Measurements from ENCODE around the gene GPR61. TPM values are rescaled to one million over a fixed set of nuclear protein-coding genes. Genes with fewer than 3 reads are reported as not detected.

GPR61 gene
- total and polyA plus RNA-seq, 7 experiments from 2014 or later, result 0.05 to 0.58 (median 0.43) TPM; not detected in 1

- H3K4me3 ChIP-seq (ENCODE audit: low read length), result no peak overlapping the region
- Mint-ChIP-seq H3K4me1 (peaks cover 19 to 45% (median 33%) of the 10 kb centered on the region in 7 donors), H3K27me3 (peaks cover 0 to 50% (median 0%) of the 10 kb centered on the region in 5 donors), H3K9me3 (peaks cover 0 to 10% (median under 1%) of the 10 kb centered on the region in 11 donors), H3K36me3 (peaks cover 3 to 5% (median 4%) of the 10 kb centered on the region in 5 donors), H3K27ac (peak overlapping the region in 2 of 9 donors; percentile 31 to 51), H3K4me3 (no peak overlapping the region)
- H3K9me3 ChIP-seq (ENCODE audit: control insufficient read depth in 2 of 3, low read length in 3 of 3), result no peaks in the 10 kb centered on the region
- ChIA-PET POLR2A (interaction anchor here (0.9 to 29.8 kb wide), 4 partner anchors 17 to 87 kb away, joined by 3 to 478 read pairs (median 6); partner anchors contain the start of genes ATXN7L2, CYB561D1 and PSMA5), CTCF (interaction anchor here (0.6 to 32.6 kb wide), 3 partner anchors 20 to 1001 kb away, joined by 3 to 1240 read pairs (median 417); partner anchors contain the start of genes ATXN7L2, CYB561D1 and GPR61)
- no peaks in the 10 kb centered on the region for H3K27me3 ChIP-seq (ENCODE audit: control insufficient read depth in 2 of 2, insufficient read depth in 2 of 2, low read length in 2 of 2)
- no peak for ATAC-seq
- H3K27ac ChIP-seq (ENCODE audit: low read depth, low read length), result no peak overlapping the region
- intact Hi-C loops (cut with micrococcal nuclease), result no loop called here
- DNase-seq, result no peak
- peaks cover 13 to 29% of the 10 kb centered on the region in 2 donors for H3K4me1 ChIP-seq (ENCODE audit: control insufficient read depth in 2 of 2, insufficient read depth in 2 of 2, low read length in 2 of 2)
- H3K36me3 ChIP-seq (ENCODE audit: control insufficient read depth in 2 of 3, insufficient read depth in 3 of 3, low read length in 3 of 3), result peaks cover 0 to 4% (median 0%) of the 10 kb centered on the region in 3 experiments
These were observed 26.5 kb upstream of the GPR61 start for GRCh38 chr1:109513110-109513710.

DNA sequence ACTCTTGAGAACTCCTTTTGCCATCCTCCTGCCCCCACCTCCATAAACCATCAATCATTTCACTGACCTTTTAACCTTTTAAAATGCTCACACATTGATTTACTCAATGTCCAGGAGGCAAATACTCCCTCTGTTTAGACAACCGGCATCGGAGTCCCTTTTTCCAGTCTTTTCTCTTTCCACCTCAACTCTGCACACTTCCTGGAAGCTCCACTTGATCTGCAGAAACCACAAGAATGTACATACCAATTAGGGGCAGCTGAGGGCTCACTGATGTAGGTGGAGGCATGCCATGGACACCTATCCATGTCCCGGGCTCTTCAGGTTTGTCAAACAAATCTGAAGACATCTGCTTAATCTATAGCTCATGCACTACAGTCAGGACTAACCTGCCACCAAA lies 24.8 kb upstream of the GPR61 start:
- POLR2A ChIA-PET, result interaction anchor here (2.0 to 29.8 kb wide), 3 partner anchors 14 to 21 kb away, joined by 8 to 478 read pairs (median 12); partner anchors contain the start of genes ATXN7L2 and CYB561D1

GRCh38 chr1:109516872-109517271 lies 22.8 kb upstream of the GPR61 start:
- Histone ChIP-seq H3K4me1 (ENCODE audit: control insufficient read depth in 2 of 2, insufficient read depth in 2 of 2, low read length in 2 of 2) (peaks cover 0 to under 1% of the 10 kb centered on the region in 2 donors), H3K9me3 (ENCODE audit: control insufficient read depth in 2 of 3, low read length in 3 of 3) (no peaks in the 10 kb centered on the region), H3K27me3 (ENCODE audit: control insufficient read depth in 2 of 2, insufficient read depth in 2 of 2, low read length in 2 of 2) (no peaks in the 10 kb centered on the region), H3K36me3 (ENCODE audit: control insufficient read depth in 2 of 3, insufficient read depth in 3 of 3, low read length in 3 of 3) (no peaks in the 10 kb centered on the region), H3K4me3 (ENCODE audit: low read length) (no peak overlapping the region), H3K27ac (ENCODE audit: low read depth, low read length) (no peak overlapping the region)
- H3K27ac Mint-ChIP-seq, result no peak overlapping the region
- CTCF ChIA-PET, result interaction anchor here (2.2 to 25.5 kb wide), 3 partner anchors 13 to 24 kb away, joined by 6 to 417 read pairs (median 29); partner anchors contain the start of genes ATXN7L2 and CYB561D1
- H3K27me3 Mint-ChIP-seq, result peaks cover 0 to 30% (median 0%) of the 10 kb centered on the region in 5 donors
- H3K36me3 Mint-ChIP-seq, result peaks cover 0 to 2% (median 0%) of the 10 kb centered on the region in 5 donors
- no peak overlapping the region for H3K4me3 Mint-ChIP-seq
- DNase-seq (no peak), ATAC-seq (no peak)
- H3K4me1 Mint-ChIP-seq, result peaks cover 0 to 13% (median 6%) of the 10 kb centered on the region in 7 donors
- H3K9me3 Mint-ChIP-seq, result no peaks in the 10 kb centered on the region
- POLR2A ChIA-PET, result interaction anchor here (2.5 to 29.8 kb wide), 2 partner anchors 12 to 23 kb away, joined by 12 to 478 read pairs; partner anchors contain the start of genes ATXN7L2 and CYB561D1
- intact Hi-C loops (cut with micrococcal nuclease), result no loop called here

More for the DNA sequence above, 24.8 kb upstream of the GPR61 start:
- DNase-seq, result no peak
- intact Hi-C loops (cut with micrococcal nuclease), result no loop called here
- Mint-ChIP-seq H3K36me3 (peaks cover 0 to 2% (median 0%) of the 10 kb centered on the region in 5 donors), H3K27me3 (peaks cover 0 to 38% (median 0%) of the 10 kb centered on the region in 5 donors), H3K27ac (no peak overlapping the region), H3K9me3 (peaks cover 0 to 2% (median 0%) of the 10 kb centered on the region in 11 donors), H3K4me3 (no peak overlapping the region), H3K4me1 (peaks cover 8 to 33% (median 24%) of the 10 kb centered on the region in 7 donors)
- Histone ChIP-seq H3K36me3 (ENCODE audit: control insufficient read depth in 2 of 3, insufficient read depth in 3 of 3, low read length in 3 of 3) (no peaks in the 10 kb centered on the region), H3K4me3 (ENCODE audit: low read length) (no peak overlapping the region), H3K27me3 (ENCODE audit: control insufficient read depth in 2 of 2, insufficient read depth in 2 of 2, low read length in 2 of 2) (no peaks in the 10 kb centered on the region), H3K9me3 (ENCODE audit: control insufficient read depth in 2 of 3, low read length in 3 of 3) (no peaks in the 10 kb centered on the region), H3K4me1 (ENCODE audit: control insufficient read depth in 2 of 2, insufficient read depth in 2 of 2, low read length in 2 of 2) (peaks cover 6 to 20% of the 10 kb centered on the region in 2 donors), H3K27ac (ENCODE audit: low read depth, low read length) (no peak overlapping the region)
- no peak for ATAC-seq
- CTCF ChIA-PET, result interaction anchor here (0.7 to 25.5 kb wide), 4 partner anchors 17 to 470 kb away, joined by 3 to 417 read pairs (median 16); partner anchors contain the start of genes AHCYL1, ATXN7L2 and CYB561D1

GRCh38 chr1:109517337-109517736 lies 22.3 kb upstream of the GPR61 start:
- no peaks in the 10 kb centered on the region for H3K9me3 Mint-ChIP-seq
- H3K36me3 Mint-ChIP-seq, result peaks cover 0 to 2% (median 0%) of the 10 kb centered on the region in 5 donors
- Histone ChIP-seq H3K27me3 (ENCODE audit: control insufficient read depth in 2 of 2, insufficient read depth in 2 of 2, low read length in 2 of 2) (no peaks in the 10 kb centered on the region), H3K36me3 (ENCODE audit: control insufficient read depth in 2 of 3, insufficient read depth in 3 of 3, low read length in 3 of 3) (no peaks in the 10 kb centered on the region), H3K27ac (ENCODE audit: low read depth, low read length) (no peak overlapping the region), H3K9me3 (ENCODE audit: control insufficient read depth in 2 of 3, low read length in 3 of 3) (no peaks in the 10 kb centered on the region), H3K4me1 (ENCODE audit: control insufficient read depth in 2 of 2, insufficient read depth in 2 of 2, low read length in 2 of 2) (no peaks in the 10 kb centered on the region), H3K4me3 (ENCODE audit: low read length) (no peak overlapping the region)
- no peak for DNase-seq
- peaks cover 0 to 30% (median 0%) of the 10 kb centered on the region in 5 donors for H3K27me3 Mint-ChIP-seq
- H3K4me3 Mint-ChIP-seq, result no peak overlapping the region
- no peak for ATAC-seq
- CTCF ChIA-PET, result interaction anchor here (2.2 to 25.5 kb wide), 3 partner anchors 13 to 24 kb away, joined by 6 to 417 read pairs (median 29); partner anchors contain the start of genes ATXN7L2 and CYB561D1
- POLR2A ChIA-PET, result interaction anchor here (0.6 to 29.8 kb wide), 3 partner anchors 12 to 405 kb away, joined by 3 to 478 read pairs (median 12); partner anchors contain the start of genes ATXN7L2 and CYB561D1
- no peak overlapping the region for H3K27ac Mint-ChIP-seq
- peaks cover 0 to 12% (median 6%) of the 10 kb centered on the region in 7 donors for H3K4me1 Mint-ChIP-seq
- intact Hi-C loops (cut with micrococcal nuclease), result no loop called here

DNA sequence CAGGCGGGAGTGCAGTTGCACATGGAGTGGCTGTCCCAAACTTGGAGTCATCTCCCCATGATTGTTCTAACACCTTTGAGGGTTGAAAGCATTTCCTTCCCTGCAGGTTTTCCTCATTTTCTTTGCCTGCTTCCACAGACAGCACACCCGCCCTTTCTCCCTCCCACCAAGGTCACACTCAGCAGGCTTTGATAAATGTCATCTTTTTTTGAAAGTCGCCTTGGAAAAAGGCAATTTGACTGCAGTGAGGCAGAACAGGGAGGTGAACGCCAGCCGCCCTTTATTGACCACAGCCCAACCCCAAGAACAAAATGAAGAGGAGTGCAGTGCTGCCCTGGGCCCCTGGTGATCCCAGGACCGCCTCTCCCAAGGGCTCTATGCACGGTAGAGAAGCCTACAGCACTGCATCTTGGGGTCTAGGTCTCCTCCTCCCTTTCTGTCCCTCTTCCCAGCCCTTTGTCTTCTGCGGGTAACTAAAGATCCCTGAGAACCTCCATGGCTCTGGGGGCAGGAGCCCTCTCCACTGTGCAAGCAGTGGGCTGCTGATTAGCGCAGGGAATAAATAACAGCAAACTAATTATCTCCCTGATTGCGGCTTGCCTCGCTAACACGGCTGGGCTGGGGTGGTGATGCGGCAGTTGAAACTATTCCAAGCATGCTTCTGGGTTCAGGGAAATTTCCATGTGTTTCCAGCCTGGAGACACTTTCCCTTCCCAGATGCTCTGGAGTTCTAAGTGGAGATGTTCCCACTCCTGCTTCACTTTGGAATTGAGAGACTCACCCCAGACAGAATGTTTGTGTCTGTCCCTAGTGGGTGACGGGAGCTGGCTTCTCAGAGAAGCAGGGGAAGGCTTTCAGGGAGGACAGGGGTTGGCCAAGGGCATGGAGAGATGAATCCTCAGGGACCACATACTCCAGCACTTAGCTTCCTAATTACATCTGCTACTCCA lies 18.4 kb upstream of the GPR61 start:
- ATAC-seq, result no peak
- Histone ChIP-seq H3K27me3 (ENCODE audit: control insufficient read depth in 2 of 2, insufficient read depth in 2 of 2, low read length in 2 of 2) (no peaks in the 10 kb centered on the region), H3K36me3 (ENCODE audit: control insufficient read depth in 2 of 3, insufficient read depth in 3 of 3, low read length in 3 of 3) (no peaks in the 10 kb centered on the region), H3K27ac (ENCODE audit: low read depth, low read length) (no peak overlapping the region), H3K4me3 (ENCODE audit: low read length) (no peak overlapping the region), H3K9me3 (ENCODE audit: control insufficient read depth in 2 of 3, low read length in 3 of 3) (no peaks in the 10 kb centered on the region), H3K4me1 (ENCODE audit: control insufficient read depth in 2 of 2, insufficient read depth in 2 of 2, low read length in 2 of 2) (no peaks in the 10 kb centered on the region)
- Mint-ChIP-seq H3K36me3 (no peaks in the 10 kb centered on the region), H3K4me3 (no peak overlapping the region), H3K27me3 (peaks cover 0 to 36% (median 0%) of the 10 kb centered on the region in 5 donors), H3K9me3 (no peaks in the 10 kb centered on the region), H3K27ac (no peak overlapping the region), H3K4me1 (peaks cover 0 to 9% (median 4%) of the 10 kb centered on the region in 7 donors)
- POLR2A ChIA-PET, result interaction anchor here (15.6 to 29.8 kb wide), 2 partner anchors 21 to 27 kb away, joined by 478 to 520 read pairs; partner anchors contain the start of genes AMIGO1, ATXN7L2 and CYB561D1
- DNase-seq, result no peak
- CTCF ChIA-PET, result interaction anchor here (1.0 to 25.5 kb wide), 4 partner anchors 11 to 28 kb away, joined by 6 to 417 read pairs (median 18); partner anchors contain the start of genes ATXN7L2 and CYB561D1
- intact Hi-C loops (cut with micrococcal nuclease), result no loop called here
